Left lung (tissue), 10 donors: Measurements from ENCODE around the gene ZAR1. TPM values are rescaled to one million over a fixed set of nuclear protein-coding genes. Genes with fewer than 3 reads are reported as not detected.

Experiments
- ATAC-seq: fragments of 200-7000 bp; cut with Tn5 transposase; one replicate; pipeline ENCODE4 v1.9.1; 2020; ENCODE audit warnings: moderate library complexity
- DNase-seq, 4 donors: peaks; one replicate each; pipeline ENCODE4 v3.0.0-alpha.2; 2013 to 2020
- H3K27ac ChIP-seq, 2 donors: fragments of 200-600 bp; sonication (generic) in 1 of 2; one replicate each; pipeline versions ENCODE4 v1.5.0 to v1.8.0; 2020 to 2021
- H3K27me3 ChIP-seq, 2 donors: fragments of 200-600 bp; sonication (generic) in 1 of 2; one replicate each; pipeline versions ENCODE4 v1.5.0 to v1.8.0; 2020 to 2021
- H3K36me3 ChIP-seq, 2 donors: fragments of 200-600 bp; sonication (generic) in 1 of 2; one replicate each; pipeline versions ENCODE4 v1.5.0 to v1.8.0; 2020 to 2021
- H3K4me1 ChIP-seq, 2 donors: fragments of 200-600 bp; one replicate each; pipeline ENCODE4 v1.8.0; 2021
- H3K4me3 ChIP-seq, 2 donors: fragments of 200-600 bp; sonication (generic) in 1 of 2; one replicate each; pipeline versions ENCODE4 v1.5.0 to v1.8.0; 2020 to 2021; ENCODE audit warnings: mild to moderate bottlenecking in 1 of 2
- H3K9me3 ChIP-seq, 2 donors: fragments of 200-600 bp; sonication (generic) in 1 of 2; one replicate each; pipeline versions ENCODE4 v1.5.0 to v1.8.0; 2020 to 2021
- CTCF ChIP-seq, 2 donors: fragments of 200-600 bp; sonication (generic) in 1 of 2; IDR thresholded peaks; one replicate each; pipeline versions ENCODE4 v1.5.0 to v1.8.0; 2021; ENCODE audit warnings: antibody characterized with exemption in 2 of 2
- intact Hi-C, 2 donors: fragments of 100-400 bp; cut with DNase I; formaldehyde crosslinking; loops; one replicate each; pipeline versions ENCODE4 v1.11.2 to v1.14.2; 2022
- polyA plus RNA-seq, 6 donors: library from polyadenylated mRNA; unstranded; fragments of 120-200 nt; gene quantifications; one replicate each; pipeline ENCODE4 v1.2.1, GENCODE V29; 2013; ENCODE audit not compliant: insufficient read length in 6 of 6
- total RNA-seq, 2 donors: library from RNA; stranded (reverse); fragmentation: NEBNext Ultra II Directional; extraction: Animal tissue kit (Norgen Biotek cat#: 25700); gene quantifications; one replicate each; pipeline ENCODE4 v1.2.1, GENCODE V29; 2021
- donor health status: DM: no; HTN: yes; CAD: no.
- donor health status: DM: no; HTN: no; CAD: no.

The ZAR1 gene
- total and polyA plus RNA-seq, 8 donors = 0.08 to 0.23 (median 0.14) TPM; not detected in 4

GRCh38 chr4:48504026-48504330 lies 13.9 kb downstream of the ZAR1 start:
- no peak for ATAC-seq
- Histone ChIP-seq H3K36me3 (peaks cover 0 to 66% of the 10 kb centered on the region in 2 donors), H3K27me3 (no peaks in the 10 kb centered on the region), H3K4me3 (no peak overlapping the region), H3K4me1 (no peaks in the 10 kb centered on the region), H3K27ac (no peak overlapping the region), H3K9me3 (no peaks in the 10 kb centered on the region)
- TF ChIP-seq CTCF (IDR thresholded peaks at IDR 0.05) = no peak
- intact Hi-C loops = no loop called here
- DNase-seq = no peak

GRCh38 chr4:48504352-48504751 lies 14.3 kb downstream of the ZAR1 start:
- DNase-seq (no peak), ATAC-seq (no peak)
- H3K9me3 ChIP-seq = no peaks in the 10 kb centered on the region
- H3K4me1 ChIP-seq = no peaks in the 10 kb centered on the region
- H3K36me3 ChIP-seq = peaks cover 0 to 66% of the 10 kb centered on the region in 2 donors
- no peaks in the 10 kb centered on the region for H3K27me3 ChIP-seq
- intact Hi-C loops = no loop called here
- H3K27ac ChIP-seq = no peak overlapping the region
- H3K4me3 ChIP-seq = no peak overlapping the region
- TF ChIP-seq CTCF (IDR thresholded peaks at IDR 0.05) = no peak

GRCh38 chr4:48506716-48507115 lies 16.7 kb downstream of the ZAR1 start:
- DNase-seq (no peak), ATAC-seq (no peak)
- Histone ChIP-seq H3K27me3 (no peaks in the 10 kb centered on the region), H3K36me3 (peaks cover 0 to 66% of the 10 kb centered on the region in 2 donors), H3K4me3 (no peak overlapping the region), H3K27ac (no peak overlapping the region), H3K9me3 (no peaks in the 10 kb centered on the region), H3K4me1 (no peaks in the 10 kb centered on the region)
- TF ChIP-seq CTCF (IDR thresholded peaks at IDR 0.05) = no peak
- intact Hi-C loops = no loop called here

- no peak overlapping the region for H3K4me3 ChIP-seq
- intact Hi-C loops = no loop called here
These were observed 19.5 kb downstream of the ZAR1 start for GRCh38 chr4:48509543-48509942.

GRCh38 chr4:48518143-48518542 lies 28.1 kb downstream of the ZAR1 start:
- ATAC-seq = no peak
- TF ChIP-seq CTCF (IDR thresholded peaks at IDR 0.05) = no peak
- intact Hi-C loops = no loop called here
- Histone ChIP-seq H3K4me1 (no peaks in the 10 kb centered on the region), H3K27me3 (no peaks in the 10 kb centered on the region), H3K27ac (no peak overlapping the region), H3K36me3 (peaks cover 0 to 79% of the 10 kb centered on the region in 2 donors), H3K4me3 (no peak overlapping the region), H3K9me3 (no peaks in the 10 kb centered on the region)
- DNase-seq = no peak

More at GRCh38 chr4:48509543-48509942, 19.5 kb downstream of the ZAR1 start:
- Histone ChIP-seq H3K27me3 (no peaks in the 10 kb centered on the region), H3K36me3 (peaks cover 0 to 93% of the 10 kb centered on the region in 2 donors), H3K9me3 (no peaks in the 10 kb centered on the region), H3K27ac (no peak overlapping the region), H3K4me1 (no peaks in the 10 kb centered on the region)
- no peak for TF ChIP-seq CTCF (IDR thresholded peaks at IDR 0.05)
- DNase-seq (no peak), ATAC-seq (no peak)
